ENCODE results near the gene CFAP54.

DNA sequence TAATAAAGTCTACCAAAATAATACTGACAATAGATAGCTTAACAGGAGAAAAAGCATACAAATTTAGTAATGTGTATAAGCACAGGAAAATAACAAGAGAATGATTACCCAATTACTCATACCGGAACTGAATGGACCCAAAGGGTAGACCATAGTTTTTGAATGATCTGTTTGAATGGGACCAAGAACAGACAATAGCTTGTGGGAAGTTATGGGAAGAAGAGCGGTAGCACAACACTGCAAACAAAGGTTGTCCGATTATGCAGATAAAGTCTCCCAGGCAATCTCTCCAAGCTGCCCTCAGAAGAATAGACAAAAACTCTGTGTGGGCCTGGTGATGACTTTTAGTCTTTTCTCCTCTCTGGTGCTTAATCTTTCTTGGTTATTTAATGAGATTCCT lies 321.1 kb downstream of the CFAP54 start:
- TF ChIP-seq, protein P1, sequence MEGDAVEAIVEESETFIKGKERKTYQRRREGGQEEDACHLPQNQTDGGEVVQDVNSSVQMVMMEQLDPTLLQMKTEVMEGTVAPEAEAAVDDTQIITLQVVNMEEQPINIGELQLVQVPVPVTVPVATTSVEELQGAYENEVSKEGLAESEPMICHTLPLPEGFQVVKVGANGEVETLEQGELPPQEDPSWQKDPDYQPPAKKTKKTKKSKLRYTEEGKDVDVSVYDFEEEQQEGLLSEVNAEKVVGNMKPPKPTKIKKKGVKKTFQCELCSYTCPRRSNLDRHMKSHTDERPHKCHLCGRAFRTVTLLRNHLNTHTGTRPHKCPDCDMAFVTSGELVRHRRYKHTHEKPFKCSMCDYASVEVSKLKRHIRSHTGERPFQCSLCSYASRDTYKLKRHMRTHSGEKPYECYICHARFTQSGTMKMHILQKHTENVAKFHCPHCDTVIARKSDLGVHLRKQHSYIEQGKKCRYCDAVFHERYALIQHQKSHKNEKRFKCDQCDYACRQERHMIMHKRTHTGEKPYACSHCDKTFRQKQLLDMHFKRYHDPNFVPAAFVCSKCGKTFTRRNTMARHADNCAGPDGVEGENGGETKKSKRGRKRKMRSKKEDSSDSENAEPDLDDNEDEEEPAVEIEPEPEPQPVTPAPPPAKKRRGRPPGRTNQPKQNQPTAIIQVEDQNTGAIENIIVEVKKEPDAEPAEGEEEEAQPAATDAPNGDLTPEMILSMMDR (IDR thresholded peaks at IDR 0.05): no peak
- TF ChIP-seq TCF7L2 (IDR thresholded peaks at IDR 0.05; ENCODE audit: low read depth, low read length) (no peak), SIN3A (IDR thresholded peaks at IDR 0.05; ENCODE audit: borderline replicate concordance, insufficient read depth, low read depth, low read length) (no peak), POLR2AphosphoS5 (IDR thresholded peaks at IDR 0.05; ENCODE audit: low read depth, low read length) (no peak)
- TF ChIP-seq, protein P2, sequence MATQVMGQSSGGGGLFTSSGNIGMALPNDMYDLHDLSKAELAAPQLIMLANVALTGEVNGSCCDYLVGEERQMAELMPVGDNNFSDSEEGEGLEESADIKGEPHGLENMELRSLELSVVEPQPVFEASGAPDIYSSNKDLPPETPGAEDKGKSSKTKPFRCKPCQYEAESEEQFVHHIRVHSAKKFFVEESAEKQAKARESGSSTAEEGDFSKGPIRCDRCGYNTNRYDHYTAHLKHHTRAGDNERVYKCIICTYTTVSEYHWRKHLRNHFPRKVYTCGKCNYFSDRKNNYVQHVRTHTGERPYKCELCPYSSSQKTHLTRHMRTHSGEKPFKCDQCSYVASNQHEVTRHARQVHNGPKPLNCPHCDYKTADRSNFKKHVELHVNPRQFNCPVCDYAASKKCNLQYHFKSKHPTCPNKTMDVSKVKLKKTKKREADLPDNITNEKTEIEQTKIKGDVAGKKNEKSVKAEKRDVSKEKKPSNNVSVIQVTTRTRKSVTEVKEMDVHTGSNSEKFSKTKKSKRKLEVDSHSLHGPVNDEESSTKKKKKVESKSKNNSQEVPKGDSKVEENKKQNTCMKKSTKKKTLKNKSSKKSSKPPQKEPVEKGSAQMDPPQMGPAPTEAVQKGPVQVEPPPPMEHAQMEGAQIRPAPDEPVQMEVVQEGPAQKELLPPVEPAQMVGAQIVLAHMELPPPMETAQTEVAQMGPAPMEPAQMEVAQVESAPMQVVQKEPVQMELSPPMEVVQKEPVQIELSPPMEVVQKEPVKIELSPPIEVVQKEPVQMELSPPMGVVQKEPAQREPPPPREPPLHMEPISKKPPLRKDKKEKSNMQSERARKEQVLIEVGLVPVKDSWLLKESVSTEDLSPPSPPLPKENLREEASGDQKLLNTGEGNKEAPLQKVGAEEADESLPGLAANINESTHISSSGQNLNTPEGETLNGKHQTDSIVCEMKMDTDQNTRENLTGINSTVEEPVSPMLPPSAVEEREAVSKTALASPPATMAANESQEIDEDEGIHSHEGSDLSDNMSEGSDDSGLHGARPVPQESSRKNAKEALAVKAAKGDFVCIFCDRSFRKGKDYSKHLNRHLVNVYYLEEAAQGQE (IDR thresholded peaks at IDR 0.05; ENCODE audit: insufficient read depth in 1 of 2, low read depth in 2 of 2, low read length in 1 of 2): no peak
